ENCODE results near the gene DAPP1.
"Not testable (repeated sequence)": the region's sequence is repeated elsewhere in the genome, so short reads cannot be mapped to it uniquely, and the experiment has no call there.

DNA sequence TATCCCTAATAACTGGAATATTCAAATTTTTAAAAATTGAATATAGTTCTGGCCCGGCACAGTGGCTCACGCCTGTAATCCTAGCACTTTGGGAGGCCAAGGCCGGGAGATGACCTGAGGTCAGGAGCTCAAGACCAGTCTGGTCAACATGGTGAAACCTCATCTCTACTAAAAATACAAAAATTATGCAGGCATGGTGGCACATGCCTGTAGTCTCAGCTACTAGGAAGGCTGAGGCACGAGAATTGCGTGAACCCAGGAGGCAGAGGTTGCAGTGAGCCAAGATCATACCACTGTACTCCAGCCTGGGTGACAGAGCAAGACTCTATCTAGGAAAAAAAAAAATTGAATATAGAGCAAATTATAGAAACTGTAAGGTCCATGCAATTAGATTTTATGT is 13.4 kb downstream of the DAPP1 start:
- TF ChIP-seq, protein P1, sequence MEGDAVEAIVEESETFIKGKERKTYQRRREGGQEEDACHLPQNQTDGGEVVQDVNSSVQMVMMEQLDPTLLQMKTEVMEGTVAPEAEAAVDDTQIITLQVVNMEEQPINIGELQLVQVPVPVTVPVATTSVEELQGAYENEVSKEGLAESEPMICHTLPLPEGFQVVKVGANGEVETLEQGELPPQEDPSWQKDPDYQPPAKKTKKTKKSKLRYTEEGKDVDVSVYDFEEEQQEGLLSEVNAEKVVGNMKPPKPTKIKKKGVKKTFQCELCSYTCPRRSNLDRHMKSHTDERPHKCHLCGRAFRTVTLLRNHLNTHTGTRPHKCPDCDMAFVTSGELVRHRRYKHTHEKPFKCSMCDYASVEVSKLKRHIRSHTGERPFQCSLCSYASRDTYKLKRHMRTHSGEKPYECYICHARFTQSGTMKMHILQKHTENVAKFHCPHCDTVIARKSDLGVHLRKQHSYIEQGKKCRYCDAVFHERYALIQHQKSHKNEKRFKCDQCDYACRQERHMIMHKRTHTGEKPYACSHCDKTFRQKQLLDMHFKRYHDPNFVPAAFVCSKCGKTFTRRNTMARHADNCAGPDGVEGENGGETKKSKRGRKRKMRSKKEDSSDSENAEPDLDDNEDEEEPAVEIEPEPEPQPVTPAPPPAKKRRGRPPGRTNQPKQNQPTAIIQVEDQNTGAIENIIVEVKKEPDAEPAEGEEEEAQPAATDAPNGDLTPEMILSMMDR (IDR thresholded peaks at IDR 0.05): not testable (repeated sequence)
- TF ChIP-seq ZMAT4 (CRISPR knock-in tag; IDR thresholded peaks at IDR 0.05); TEAD4 (CRISPR knock-in tag; IDR thresholded peaks at IDR 0.05); JUN (CRISPR knock-in tag; IDR thresholded peaks at IDR 0.05); SMAD4 (CRISPR knock-in tag; IDR thresholded peaks at IDR 0.05); CREB1 (CRISPR knock-in tag; IDR thresholded peaks at IDR 0.05); ERG (CRISPR knock-in tag; IDR thresholded peaks at IDR 0.05); SMAD3 (CRISPR knock-in tag; IDR thresholded peaks at IDR 0.05; ENCODE audit: borderline replicate concordance): not testable (repeated sequence)
- TF ChIP-seq, protein P2, sequence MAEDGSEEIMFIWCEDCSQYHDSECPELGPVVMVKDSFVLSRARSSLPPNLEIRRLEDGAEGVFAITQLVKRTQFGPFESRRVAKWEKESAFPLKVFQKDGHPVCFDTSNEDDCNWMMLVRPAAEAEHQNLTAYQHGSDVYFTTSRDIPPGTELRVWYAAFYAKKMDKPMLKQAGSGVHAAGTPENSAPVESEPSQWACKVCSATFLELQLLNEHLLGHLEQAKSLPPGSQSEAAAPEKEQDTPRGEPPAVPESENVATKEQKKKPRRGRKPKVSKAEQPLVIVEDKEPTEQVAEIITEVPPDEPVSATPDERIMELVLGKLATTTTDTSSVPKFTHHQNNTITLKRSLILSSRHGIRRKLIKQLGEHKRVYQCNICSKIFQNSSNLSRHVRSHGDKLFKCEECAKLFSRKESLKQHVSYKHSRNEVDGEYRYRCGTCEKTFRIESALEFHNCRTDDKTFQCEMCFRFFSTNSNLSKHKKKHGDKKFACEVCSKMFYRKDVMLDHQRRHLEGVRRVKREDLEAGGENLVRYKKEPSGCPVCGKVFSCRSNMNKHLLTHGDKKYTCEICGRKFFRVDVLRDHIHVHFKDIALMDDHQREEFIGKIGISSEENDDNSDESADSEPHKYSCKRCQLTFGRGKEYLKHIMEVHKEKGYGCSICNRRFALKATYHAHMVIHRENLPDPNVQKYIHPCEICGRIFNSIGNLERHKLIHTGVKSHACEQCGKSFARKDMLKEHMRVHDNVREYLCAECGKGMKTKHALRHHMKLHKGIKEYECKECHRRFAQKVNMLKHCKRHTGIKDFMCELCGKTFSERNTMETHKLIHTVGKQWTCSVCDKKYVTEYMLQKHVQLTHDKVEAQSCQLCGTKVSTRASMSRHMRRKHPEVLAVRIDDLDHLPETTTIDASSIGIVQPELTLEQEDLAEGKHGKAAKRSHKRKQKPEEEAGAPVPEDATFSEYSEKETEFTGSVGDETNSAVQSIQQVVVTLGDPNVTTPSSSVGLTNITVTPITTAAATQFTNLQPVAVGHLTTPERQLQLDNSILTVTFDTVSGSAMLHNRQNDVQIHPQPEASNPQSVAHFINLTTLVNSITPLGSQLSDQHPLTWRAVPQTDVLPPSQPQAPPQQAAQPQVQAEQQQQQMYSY (CRISPR knock-in tag; IDR thresholded peaks at IDR 0.05): not testable (repeated sequence)
- TF ChIP-seq, protein P3, sequence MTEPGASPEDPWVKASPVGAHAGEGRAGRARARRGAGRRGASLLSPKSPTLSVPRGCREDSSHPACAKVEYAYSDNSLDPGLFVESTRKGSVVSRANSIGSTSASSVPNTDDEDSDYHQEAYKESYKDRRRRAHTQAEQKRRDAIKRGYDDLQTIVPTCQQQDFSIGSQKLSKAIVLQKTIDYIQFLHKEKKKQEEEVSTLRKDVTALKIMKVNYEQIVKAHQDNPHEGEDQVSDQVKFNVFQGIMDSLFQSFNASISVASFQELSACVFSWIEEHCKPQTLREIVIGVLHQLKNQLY (CRISPR knock-in tag; IDR thresholded peaks at IDR 0.05): not testable (repeated sequence)
